Thoracic aorta (tissue), 2 donors: Measurements from ENCODE around the gene IGFBP7. TPM values are rescaled to one million over a fixed set of nuclear protein-coding genes. Genes with fewer than 3 reads are reported as not detected.

Experiments used
- ATAC-seq: fragments of 150-250 bp; one replicate; pipeline ENCODE4 v1.8.0; 2017; ENCODE audit warnings: low read depth; ENCODE audit not compliant: insufficient number of reproducible peaks, low FRiP score
- DNase-seq: peaks from one replicate; pipeline ENCODE4 v3.0.0-alpha.2; 2020; ENCODE audit warnings: low spot score
- H3K27ac ChIP-seq, 2 donors: fragments of 200-600 bp; sonication (generic); 1 replicate in 1 of 2; 2 replicates in 1 of 2; pipeline ENCODE4 v1.5.1; 2016; ENCODE audit warnings: mild to moderate bottlenecking in 2 of 2, moderate library complexity in 2 of 2
- H3K27me3 ChIP-seq: fragments of 200-600 bp; sonication (generic); replicated peaks from 2 replicates; pipeline ENCODE4 v1.6.0; 2016; ENCODE audit warnings: mild to moderate bottlenecking; ENCODE audit not compliant: insufficient read depth
- H3K36me3 ChIP-seq: fragments of 200-600 bp; sonication (generic); one replicate; pipeline ENCODE4 v1.5.1; 2016
- H3K4me1 ChIP-seq, 2 donors: fragments of 200-600 bp; sonication (generic); 1 replicate in 1 of 2; 2 replicates in 1 of 2; pipeline versions ENCODE4 v1.5.1 to v1.6.0; 2016; ENCODE audit warnings: low read depth in 2 of 2, mild to moderate bottlenecking in 1 of 2; ENCODE audit not compliant: control insufficient read depth in 1 of 2
- H3K4me3 ChIP-seq: fragments of 200-600 bp; sonication (generic); 2 replicates; pipeline ENCODE4 v1.5.1; 2016; ENCODE audit warnings: mild to moderate bottlenecking
- H3K9me3 ChIP-seq: fragments of 200-600 bp; sonication (generic); 2 replicates; pipeline ENCODE4 v1.5.1; 2016
- CTCF ChIP-seq: fragments of 200-600 bp; sonication (generic); IDR thresholded peaks from one replicate; pipeline ENCODE4 v1.5.1; 2019; ENCODE audit warnings: antibody characterized with exemption
- total RNA-seq, 2 donors: library from RNA; depleted of rRNA; stranded (reverse); fragments of >200 nt; gene quantifications; one replicate each; pipeline versions ENCODE4 v1.1.0 to v1.2.3, GENCODE V29; 2016

The IGFBP7 gene
- total RNA-seq, 2 donors from 2014 or later = 4,453 to 6,615 TPM

- TF ChIP-seq CTCF = no peak
- no peak for DNase-seq
- Histone ChIP-seq H3K27me3 (no peaks in the 10 kb centered on the region), H3K4me3 (no peak overlapping the region), H3K4me1 (peaks cover 0 to 6% of the 10 kb centered on the region in 2 donors), H3K9me3 (no peaks in the 10 kb centered on the region), H3K27ac (no peak overlapping the region), H3K36me3 (peaks cover 25% of the 10 kb centered on the region)
- ATAC-seq = no peak
These were observed 119.9 kb downstream of the IGFBP7 start for GRCh38 chr4:56990109-56990905.

- DNase-seq (no peak), ATAC-seq (no peak)
- no peak for TF ChIP-seq CTCF
These were observed 123.2 kb downstream of the IGFBP7 start for GRCh38 chr4:56986952-56987351.

GRCh38 chr4:56986192-56986591, 124.0 kb downstream of the IGFBP7 start:
- no peak for ATAC-seq
- H3K4me1 ChIP-seq = peaks cover 13 to 14% of the 10 kb centered on the region in 2 donors
- no peaks in the 10 kb centered on the region for H3K27me3 ChIP-seq
- no peak for TF ChIP-seq CTCF
- H3K36me3 ChIP-seq = peaks cover 12% of the 10 kb centered on the region
- no peak overlapping the region for H3K4me3 ChIP-seq
- H3K9me3 ChIP-seq = no peaks in the 10 kb centered on the region
- no peak overlapping the region for H3K27ac ChIP-seq
- DNase-seq = no peak

More at GRCh38 chr4:56986952-56987351, 123.2 kb downstream of the IGFBP7 start:
- Histone ChIP-seq H3K36me3 (peaks cover 12% of the 10 kb centered on the region), H3K4me3 (no peak overlapping the region), H3K27me3 (no peaks in the 10 kb centered on the region), H3K27ac (no peak overlapping the region), H3K4me1 (peaks cover 5 to 7% of the 10 kb centered on the region in 2 donors), H3K9me3 (no peaks in the 10 kb centered on the region)

DNA sequence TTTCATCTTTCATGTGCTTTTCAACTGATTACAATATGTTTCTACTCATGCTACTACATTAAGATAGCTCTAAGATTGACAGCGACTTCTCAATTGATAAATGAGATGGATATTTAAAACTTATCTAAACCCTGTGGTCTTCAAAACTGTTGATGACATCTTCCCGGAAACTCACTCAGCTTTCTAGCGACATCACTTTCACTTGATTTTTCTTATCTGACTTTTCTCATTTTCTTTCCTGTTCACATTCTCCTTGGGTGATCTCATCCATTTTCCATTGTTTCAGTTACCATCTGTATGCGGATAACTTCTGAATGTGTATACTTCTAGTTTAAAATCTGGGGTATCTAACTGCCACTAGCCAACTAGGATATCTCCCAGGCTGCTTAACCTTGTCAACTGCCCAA, 128.4 kb downstream of the IGFBP7 start:
- DNase-seq (no peak), ATAC-seq (no peak)
- peaks cover 27 to 31% of the 10 kb centered on the region in 2 donors for H3K4me1 ChIP-seq
- H3K36me3 ChIP-seq = no peaks in the 10 kb centered on the region
- TF ChIP-seq CTCF = no peak
- no peaks in the 10 kb centered on the region for H3K9me3 ChIP-seq
- peak overlapping the region; percentile 5 for H3K4me3 ChIP-seq
- no peaks in the 10 kb centered on the region for H3K27me3 ChIP-seq
- H3K27ac ChIP-seq = no peak overlapping the region

Other genes with a start within 250 kb of the IGFBP7 start
- gene REST, start 202.5 kb downstream of the IGFBP7 start, total RNA-seq = 10 to 100 TPM; 32.5 to 38.6 TPM
- gene NOA1, start 132.8 kb downstream of the IGFBP7 start, total RNA-seq = 10 to 100 TPM; 17.7 to 18.3 TPM
- gene POLR2B, start 131.5 kb downstream of the IGFBP7 start, total RNA-seq = 10 to 100 TPM; 48.3 to 98.5 TPM